HuH-7.5 (cell line): ENCODE results near the gene SPDYE6.
A peak's percentile ranks its signal among the peaks of the same experiment; 100 is the strongest.
"Not testable (repeated sequence)": the region's sequence is repeated elsewhere in the genome, so short reads cannot be mapped to it uniquely, and the experiment has no call there.

Source experiments
- DNase-seq: peaks from one replicate; pipeline ENCODE4 v3.0.0; 2011; ENCODE audit warnings: low spot score

The SPDYE6 gene, protein sequence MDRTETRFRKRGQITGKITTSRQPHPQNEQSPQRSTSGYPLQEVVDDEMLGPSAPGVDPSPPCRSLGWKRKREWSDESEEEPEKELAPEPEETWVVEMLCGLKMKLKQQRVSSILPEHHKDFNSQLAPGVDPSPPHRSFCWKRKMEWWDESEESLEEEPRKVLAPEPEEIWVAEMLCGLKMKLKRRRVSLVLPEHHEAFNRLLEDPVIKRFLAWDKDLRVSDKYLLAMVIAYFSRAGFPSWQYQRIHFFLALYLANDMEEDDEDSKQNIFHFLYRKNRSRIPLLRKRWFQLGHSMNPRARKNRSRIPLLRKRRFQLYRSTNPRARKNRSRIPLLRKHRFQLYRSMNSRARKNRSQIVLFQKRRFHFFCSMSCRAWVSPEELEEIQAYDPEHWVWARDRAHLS

DNA sequence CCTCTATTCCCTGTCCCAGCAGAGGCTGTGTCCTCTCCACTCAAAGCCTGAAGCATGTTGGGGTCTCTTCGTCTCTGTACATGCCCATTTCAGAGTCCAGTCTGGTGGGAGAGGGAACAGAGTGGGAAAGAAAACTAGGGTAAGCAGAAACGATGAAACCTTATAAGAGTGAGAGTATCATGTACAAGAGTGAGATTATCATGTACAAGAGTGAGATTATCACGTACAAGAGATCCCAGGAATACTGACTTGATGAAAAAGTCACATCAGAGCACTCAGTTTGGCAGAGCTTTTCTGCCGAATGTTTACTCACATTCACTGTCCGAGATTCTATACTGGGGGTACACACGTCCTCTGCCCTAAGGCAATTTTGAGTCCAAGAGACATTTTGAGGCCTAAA is at the start of gene SPDYE6:
SPDYE6 (minus strand) TSS at position 101 of the 400 bp plus-strand sequence. CDS start 421 bp downstream, outside the sequence.
- not testable (repeated sequence) for DNase-seq

DNA sequence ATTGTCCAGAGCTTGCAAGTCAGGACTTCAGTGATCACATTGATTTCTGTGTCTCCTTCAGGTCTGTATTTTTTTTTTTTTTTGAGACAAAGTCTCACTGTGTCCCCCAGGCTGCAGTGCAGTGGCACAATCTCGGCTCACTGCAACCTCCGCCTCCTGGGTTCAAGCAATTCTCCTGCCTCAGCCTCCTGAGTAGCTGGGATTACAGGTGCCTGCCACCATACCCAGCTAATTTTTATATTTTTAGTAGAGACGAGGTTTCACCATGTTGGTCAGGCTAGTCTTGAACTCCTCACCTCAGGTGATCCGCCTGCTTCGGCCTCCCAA is 48.6 kb upstream of the SPDYE6 start:
- not testable (repeated sequence) for DNase-seq

DNA sequence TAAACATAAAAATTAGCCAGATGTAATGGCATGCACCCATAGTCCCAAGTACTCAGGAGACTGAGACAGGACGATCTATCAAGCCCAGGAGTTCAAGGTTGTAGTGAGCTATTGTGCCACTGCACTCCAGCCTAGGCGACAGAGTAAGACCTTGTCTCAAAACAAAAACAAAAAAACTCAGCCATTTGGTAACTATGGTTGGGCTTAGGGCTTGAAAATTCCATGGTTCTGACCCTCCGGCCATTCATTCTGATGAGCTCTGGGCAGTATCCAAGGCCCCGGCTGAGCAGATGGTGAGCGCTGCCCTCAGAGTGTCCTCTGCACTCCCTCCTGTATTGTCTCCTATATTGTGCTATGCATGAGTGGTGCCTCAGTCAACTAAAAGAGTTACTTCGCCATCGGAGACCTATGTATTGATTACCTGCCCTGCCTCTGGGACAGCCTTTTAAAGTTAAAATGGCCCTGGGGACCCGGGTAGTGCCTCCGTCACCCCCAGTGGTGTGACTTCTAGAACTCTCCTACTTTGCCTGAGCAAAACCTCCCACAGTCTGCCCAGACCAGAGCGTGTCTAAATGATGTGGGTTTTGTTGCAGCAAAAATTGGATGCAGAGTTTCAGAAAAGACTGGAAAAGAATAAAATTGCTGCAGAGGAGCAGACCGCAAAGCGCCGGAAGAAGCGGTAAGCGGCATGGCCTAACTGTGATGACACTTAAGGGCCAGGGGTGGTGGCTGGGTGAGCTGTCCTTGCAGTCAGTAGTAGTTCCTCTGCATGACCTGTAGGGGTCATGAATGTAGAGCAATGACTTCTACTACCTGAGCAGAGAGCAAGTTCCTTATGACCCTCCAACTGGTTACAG is 48.0 kb upstream of the SPDYE6 start:
- peak; percentile 79 for DNase-seq

DNA sequence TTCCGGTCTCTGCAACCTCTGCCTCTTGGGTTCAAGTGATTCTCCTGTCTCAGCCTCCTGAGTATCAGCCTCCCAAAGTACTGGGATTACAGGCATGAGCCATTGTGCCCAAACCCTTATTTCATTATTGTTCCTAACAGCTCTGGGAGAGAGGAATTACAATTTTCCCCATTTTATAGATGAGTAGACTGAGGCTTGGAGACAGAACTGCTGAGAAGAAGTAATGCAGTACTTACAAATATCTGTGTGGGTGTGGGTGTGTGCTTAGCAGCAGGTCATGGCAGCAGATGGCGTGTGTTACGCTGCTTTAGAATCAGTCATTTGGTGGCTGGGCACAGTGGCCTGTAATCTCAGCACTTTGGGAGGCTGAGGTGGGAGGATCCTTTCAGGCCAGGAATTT is 47.3 kb upstream of the SPDYE6 start:
- no peak for DNase-seq

DNA sequence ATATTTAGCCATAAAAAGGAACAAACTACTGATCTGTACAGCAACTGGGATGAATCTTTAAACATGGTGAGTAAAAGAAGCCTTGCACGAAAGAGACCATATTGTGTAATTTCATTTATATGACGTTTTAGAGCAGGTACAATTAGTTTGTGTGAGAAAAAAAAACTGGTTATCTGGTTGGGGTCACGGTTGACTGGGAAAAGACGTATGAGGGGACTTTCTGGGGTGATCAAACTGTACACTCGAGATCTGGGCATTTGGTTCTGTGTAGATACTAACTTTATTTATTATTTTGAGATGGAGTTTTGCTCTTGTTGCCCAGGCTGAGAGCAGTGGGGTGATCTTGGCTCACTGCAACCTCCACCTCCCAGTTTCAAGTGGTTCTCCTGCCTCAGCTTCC is 44.1 kb upstream of the SPDYE6 start:
- no peak for DNase-seq

DNA sequence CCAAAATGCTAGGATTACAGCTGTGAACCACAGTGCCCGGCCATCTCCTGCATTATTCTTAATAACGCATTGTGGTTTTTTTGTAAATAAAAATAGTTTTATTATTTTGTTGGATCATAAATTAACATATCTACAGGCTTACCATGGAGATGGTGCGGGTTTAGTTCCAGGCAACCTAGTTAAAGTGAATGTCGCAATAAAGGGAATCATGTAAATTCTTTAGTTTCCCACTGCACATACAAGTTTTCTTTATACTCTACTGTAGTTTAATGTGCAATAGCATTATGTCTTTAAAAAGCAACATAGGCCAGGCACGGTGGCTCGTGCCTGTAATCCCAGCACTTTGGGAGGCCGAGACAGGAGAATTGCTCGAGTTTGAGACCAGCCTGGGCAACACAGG is 42.3 kb upstream of the SPDYE6 start:
- no peak for DNase-seq

DNA sequence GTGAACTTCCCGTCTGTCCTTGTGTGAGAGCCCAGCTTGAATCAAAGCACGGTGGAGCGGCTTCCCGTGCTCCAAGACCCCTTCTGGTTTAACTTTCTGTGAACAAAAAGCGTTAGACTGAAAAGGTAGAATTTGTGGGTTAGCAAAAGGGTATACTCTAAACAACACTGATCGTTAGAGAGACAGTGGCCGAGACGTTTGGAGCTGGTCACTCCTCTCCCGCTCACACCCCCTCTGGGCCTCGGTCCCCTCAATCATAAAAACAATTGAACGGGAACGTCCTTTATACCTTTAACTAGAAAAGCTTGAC is 40.4 kb upstream of the SPDYE6 start:
- DNase-seq: no peak

DNA sequence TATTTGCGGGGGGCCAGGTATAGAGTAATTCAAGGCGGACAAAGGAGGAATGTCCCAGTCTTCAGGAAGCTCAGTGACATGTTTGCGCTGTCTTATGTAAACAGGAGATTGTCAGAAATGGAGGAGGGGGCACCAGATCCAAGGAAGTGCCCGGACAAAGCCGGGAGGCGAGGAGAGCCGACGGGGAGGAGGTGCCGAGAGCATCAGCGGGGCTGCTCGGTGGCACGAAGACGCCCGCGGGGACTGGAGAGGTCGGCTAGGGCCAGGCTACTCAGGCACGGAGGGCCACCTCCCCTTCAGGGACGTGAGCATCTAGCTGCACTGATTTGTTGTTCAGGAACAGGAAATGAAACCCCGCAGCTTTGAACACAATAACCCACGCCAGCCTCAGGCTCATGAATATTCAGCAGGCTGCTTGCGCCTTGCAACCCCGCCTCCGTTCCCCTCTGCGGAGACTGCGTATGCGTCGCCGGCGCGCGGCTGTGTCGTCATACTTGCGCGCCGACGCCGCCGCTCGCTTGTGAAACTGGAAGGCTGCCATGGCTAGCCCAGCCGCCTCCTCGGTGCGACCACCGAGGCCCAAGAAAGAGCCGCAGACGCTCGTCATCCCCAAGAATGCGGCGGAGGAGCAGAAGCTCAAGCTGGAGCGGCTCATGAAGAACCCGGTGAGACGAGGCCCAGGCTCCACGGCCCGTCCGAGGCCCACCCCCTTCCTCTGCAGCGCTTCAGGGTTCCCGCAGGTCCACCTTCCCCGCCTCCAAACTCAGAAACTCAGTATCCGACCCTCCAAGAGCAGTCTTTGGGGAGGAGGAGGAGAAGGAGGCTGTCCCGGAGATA is 39.8 kb upstream of the SPDYE6 start, which contains the start of gene PRKRIP1:
PRKRIP1 (plus strand) TSS at position 491 of the 837 bp plus-strand sequence; CDS start at position 540, 49 bp downstream.
- peak; percentile 73 for DNase-seq

DNA sequence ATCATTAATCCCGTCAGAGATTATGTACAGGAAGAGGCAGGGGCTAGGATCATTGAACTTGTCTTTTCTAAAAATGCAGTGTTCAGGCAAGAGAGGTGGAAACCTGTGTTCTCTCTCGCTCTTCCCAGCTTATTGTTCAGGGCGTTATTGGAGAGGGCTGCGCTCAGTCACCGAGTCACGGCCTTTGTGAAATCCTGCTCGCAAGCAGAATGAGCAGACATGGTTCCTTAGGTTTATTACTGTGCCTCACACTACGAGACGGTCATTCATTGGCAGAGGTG is 39.3 kb upstream of the SPDYE6 start:
- no peak for DNase-seq

DNA sequence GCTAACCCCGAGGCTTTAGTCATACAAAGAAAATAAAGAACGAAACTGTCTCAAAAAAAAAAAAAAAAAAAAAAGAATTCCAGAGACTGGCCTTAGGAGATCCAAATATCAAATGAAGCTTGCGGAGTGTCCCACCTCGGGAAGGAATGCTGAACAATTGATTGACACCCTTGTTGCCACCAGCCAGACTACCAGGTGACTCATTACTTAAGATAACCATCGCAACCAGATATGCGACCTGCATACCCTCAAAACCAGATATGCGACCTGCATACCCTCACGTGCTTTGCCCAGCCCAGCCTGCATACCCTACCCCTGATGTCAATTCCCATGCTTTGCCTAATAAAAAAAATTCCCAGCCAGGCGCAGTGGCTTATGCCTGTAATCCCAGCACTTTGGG is 37.2 kb upstream of the SPDYE6 start:
- DNase-seq: no peak

DNA sequence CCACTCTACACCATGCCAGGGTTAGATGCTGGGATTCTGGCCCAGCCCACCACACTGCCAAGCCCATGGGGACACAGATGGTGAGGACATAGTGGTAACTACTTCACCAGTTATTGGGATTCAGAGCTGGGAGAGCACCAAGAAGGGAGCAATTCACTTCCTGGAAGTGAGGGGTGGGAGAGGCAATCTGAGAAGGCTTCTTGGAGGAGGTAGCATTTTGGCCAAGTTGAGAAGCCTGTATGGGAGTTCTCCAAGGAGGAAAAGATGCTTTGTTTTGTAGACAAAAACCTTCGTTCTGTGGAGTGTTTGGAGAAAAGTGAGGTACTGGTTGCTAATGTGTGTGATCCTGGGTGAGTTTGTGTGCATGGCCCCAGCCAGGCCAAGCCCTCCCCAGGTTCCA is 36.1 kb upstream of the SPDYE6 start:
- DNase-seq: no peak

DNA sequence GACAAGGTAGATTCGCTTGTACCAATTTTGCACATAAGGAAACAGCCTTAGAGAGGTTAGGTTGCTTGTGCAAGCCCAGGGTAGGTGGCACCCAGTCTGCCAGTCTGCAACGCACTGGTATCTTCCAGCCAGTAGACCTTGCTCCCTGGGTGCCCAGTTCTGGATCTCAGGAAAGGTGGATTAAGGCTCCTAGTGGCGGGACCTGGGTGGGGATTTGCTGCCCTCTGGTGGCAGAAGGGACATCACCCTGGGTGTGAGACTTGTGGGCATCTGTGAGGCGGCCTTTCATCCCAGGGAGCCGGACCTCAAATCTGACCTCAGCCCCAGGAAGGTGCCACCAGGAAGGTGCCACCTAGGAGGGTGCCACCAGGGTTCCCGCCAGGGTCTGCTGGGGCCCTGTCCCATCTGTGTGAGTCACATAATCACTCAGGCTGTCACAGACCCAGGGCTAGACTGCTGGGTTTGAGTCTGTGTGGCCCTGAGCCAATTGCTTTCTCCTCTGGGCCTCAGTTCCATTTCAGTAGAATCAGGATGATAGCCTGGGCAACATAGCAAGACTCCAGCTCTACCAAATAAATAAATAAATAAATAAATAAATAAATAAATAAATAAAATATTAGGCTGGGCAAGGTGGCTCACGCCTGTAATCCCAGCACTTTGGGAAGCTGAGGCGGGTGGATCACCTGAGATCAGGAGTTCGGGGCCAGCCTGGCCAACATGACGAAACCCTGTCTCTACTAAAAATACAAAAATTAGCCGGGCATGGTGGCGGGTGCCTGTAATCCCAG is 34.6 kb upstream of the SPDYE6 start:
- DNase-seq: peak; percentile 80

DNA sequence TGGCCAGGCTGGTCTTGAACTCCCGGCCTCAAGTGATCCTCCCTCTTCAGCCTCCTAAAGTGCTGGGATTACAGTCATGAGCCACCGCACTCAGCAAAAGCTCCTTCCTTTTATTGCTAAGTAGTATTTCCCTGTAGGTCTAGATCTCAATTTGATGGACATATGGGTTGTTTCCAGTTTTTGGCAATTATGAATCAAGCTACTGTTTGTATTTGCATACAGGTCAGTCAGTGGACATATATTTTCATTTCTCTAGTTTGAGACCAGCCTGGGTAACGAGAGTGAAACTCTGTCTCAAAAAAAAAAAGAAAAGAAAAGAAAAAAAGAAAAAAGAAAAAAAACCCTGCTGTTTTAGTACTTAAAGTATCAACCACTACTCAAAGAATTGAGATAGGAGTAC is 33.6 kb upstream of the SPDYE6 start:
- no peak for DNase-seq

DNA sequence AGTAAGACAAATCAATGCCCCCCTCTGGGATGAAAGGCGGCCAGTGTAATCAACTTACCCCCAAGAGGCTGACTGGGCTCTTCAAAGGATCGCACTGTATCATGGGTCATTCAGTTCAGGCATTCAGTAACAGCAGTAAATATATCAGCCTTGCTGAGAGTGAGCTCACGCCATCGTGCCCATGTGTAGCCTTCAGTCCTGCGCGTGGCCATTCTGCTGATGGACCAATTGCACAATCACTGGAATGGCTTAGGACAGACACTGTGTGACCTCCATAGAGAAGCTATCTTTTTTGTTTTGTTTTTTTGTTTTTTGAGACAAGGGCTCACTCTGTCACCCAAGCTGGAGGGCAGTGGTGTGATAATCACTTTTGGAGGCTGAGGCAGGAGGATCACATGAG is 30.8 kb upstream of the SPDYE6 start:
- no peak for DNase-seq

DNA sequence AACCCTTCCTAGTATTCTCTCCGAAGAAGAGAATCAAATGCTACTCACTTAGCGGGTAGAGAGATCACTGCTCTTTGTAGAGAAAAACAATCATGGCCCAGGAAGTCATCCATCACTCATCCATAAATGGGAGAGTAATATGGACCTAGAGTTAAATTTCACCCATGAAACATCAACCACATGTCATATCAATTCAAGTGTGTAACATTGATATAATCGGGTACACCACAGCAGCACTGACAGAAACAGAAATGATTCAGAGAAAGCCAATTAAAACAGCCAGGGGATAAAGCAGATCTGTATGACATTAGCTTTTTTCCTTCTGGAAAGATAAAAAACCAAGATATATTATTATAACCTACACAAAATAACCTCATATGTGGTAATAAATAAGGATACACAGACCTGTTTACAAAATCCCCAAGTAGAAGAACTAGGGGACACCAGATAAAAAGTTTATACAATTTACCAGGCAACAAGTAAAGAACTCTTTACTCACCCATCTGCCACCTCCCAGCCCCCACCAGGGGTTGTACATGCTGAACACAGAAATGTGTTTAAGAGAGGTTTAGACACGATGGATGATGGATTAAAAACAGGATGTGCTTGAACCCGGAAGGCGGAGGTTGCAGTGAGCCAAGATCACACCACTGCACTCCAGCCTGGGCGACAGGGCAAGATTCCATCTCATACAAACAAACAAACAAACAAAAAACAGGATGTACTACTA is 25.6 kb upstream of the SPDYE6 start:
- DNase-seq: not testable (repeated sequence)

DNA sequence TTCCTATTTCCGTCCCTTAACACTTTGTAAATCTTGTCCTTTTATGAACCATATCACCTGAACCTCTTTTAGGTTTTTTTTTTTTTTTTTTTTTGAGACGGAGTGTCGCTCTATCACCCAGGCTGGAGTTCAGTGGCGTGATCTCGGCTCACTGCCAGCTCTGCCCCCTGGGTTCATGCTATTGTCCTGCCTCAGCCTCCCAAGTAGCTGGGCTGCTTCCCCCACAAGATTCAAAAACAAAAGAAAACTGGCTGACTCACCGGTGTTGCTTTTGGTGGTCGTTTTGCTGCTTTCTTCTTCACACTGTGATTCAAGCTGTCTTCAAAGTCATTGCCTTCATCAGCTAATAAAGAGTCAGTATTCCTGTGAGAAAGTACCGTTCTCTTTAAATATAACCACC is 24.6 kb upstream of the SPDYE6 start:
- not testable (repeated sequence) for DNase-seq

DNA sequence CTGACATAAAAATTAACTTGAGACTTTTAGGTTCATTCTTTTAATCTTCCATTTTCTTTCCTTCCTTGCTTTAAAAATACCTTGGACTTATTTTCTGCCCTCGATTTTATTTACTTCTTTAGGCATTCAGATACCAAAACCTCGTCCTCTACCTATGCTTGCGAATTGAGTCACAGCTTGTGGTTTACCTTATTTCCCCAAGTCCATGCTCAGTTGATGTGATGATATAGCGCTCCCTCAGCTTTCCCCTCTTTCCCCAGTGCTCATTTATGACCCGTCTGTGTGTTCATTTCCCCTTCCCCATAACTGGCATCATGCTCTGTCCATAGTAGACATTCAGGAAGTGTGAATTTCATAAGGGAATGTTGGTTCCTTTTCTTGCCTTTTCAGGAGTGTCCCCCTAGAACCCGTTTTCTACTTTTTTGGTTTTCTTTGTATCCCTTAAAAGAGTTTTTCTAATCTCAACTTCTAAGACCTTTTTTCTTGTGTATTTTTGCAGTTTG is 20.8 kb upstream of the SPDYE6 start:
- DNase-seq: no peak

DNA sequence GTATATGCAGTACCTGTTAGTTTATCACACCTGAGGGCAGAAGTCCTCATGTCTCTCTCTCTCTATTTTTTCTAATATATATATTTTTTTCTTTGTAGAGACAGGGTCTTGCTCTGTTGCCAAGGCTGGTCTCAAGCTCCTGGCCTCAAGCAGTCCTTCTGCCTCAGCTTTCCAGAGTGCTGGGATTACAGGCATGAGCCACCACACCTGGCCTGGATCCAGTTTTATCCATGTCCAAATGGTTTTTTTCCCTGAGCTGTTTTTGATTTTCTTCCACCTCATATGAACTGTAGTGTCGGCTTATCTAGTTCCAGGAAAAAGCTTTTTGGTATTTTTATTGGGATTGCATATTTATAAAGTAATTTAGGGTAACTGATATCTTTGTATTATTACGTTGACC is 16.6 kb upstream of the SPDYE6 start:
- DNase-seq: not testable (repeated sequence)

DNA sequence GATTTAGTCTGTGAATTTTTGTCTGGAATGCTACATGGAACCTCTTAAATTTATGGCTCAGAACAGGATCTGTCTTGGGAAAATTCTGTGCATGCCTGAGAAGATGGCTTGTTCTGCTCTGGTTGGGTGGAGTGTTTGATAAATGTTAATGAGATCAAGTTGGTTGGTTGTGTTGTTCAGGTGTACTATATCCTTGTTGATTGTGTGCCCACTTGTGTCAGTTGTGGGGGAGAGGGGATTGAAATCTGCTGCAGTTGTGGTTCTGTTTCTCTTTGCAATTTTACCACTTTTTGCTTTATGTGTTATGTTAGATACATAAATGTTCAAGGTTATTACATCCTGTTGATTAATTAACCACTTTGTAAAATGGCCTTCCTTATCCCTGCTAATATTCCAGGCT is 13.8 kb upstream of the SPDYE6 start:
- not testable (repeated sequence) for DNase-seq

DNA sequence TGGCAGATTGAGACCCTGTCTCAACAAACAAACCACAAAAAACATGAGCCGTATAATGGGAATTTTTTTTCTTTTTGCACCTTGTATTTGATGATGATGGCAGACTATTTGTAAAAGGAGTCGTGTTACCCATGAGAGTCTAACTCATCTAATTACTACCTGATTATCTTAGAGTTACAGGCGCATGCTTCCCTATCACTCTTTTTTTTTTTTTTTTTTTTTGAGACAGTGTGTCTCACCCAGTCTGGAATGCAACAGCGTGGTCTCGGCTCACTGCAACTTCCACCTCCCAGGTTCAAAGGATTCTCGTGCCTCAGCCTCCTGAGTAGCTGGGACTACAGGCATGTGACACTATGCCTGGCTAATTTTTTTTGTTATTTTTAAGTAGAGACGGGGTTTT is 9.1 kb upstream of the SPDYE6 start:
- not testable (repeated sequence) for DNase-seq

DNA sequence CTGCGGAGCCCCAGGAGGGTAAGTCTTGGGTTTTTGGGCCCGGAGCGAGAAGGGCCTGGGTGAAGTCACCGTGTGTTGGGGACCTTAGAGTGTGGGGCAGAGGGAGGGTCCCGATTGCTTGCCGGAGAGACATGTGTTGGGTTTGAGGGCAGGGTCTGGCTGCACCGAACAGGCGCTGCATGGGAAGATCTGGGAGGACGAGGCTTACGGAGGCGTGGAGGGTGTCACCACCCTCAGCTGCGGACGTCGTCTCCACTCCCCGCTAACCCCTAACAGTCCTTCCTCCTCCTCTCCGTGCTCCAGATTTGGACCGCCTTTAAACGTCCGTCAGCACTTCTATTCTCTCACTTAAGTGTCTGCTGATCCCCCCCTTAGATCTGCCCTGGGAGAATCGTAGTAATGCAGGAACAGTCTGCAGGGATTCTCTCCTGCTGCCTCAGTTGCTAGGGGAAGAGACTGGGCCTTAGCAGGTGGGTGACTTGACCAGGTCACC is 8.2 kb upstream of the SPDYE6 start:
- not testable (repeated sequence) for DNase-seq
